IMR-90 (cell line): ENCODE data around the gene SLX4. TPM values are rescaled to one million over a fixed set of nuclear protein-coding genes. Genes with fewer than 3 reads are reported as not detected.

ENCODE experiments used
- ATAC-seq: fragments of 200-7000 bp; cut with Tn5 transposase; 2 replicates; pipeline ENCODE4 v1.9.1; 2020; ENCODE audit warnings: low read depth, mild to moderate bottlenecking, moderate library complexity
- BruUV-seq: library from RNA; stranded (reverse); fragments of 400-500 nt; replicated peaks from 2 replicates; lab custom pipeline; 2021; lab: Mats Ljungman, UMichigan
- CTCF ChIA-PET: fragments of 300-600 bp; formaldehyde crosslinking; extraction: SDS; loops from one replicate; lab custom pipeline; 2021; ENCODE audit warnings: antibody characterized with exemption; lab: Yijun Ruan, JAX
- POLR2A ChIA-PET: fragments of 300-600 bp; sonication (Branson Sonifier 250); formaldehyde crosslinking; loops from one replicate; lab custom pipeline; 2022; ENCODE audit warnings: antibody characterized with exemption; ENCODE audit not compliant: unreplicated experiment; lab: Charles Lee
- DNase-seq: peaks from one replicate; pipeline ENCODE4 v3.0.0; 2013
- H2AFZ ChIP-seq: replicated peaks from 2 replicates; pipeline ENCODE3; 2013; ENCODE audit warnings: low read length, mild to moderate bottlenecking; ENCODE audit not compliant: poor library complexity
- H2AK5ac ChIP-seq: 2 replicates; pipeline ENCODE4 v1.6.1; 2013; ENCODE audit warnings: low read depth, low read length, inconsistent platforms
- H2AK9ac ChIP-seq: replicated peaks from 2 replicates; pipeline ENCODE3; 2013; ENCODE audit warnings: mild to moderate bottlenecking, low read depth, low read length, moderate library complexity; ENCODE audit not compliant: poor library complexity
- H2BK120ac ChIP-seq: 2 replicates; pipeline ENCODE4 v1.6.1; 2013; ENCODE audit warnings: low read depth, low read length, inconsistent platforms
- H2BK15ac ChIP-seq: 3 replicates; pipeline ENCODE4 v1.6.1; 2013; ENCODE audit warnings: low read depth, low read length, inconsistent platforms
- H2BK20ac ChIP-seq: 2 replicates; pipeline ENCODE4 v1.6.1; 2013; ENCODE audit warnings: low read depth, mild to moderate bottlenecking, inconsistent platforms, low read length, moderate library complexity
- H2BK5ac ChIP-seq: 2 replicates; pipeline ENCODE4 v1.6.1; 2013; ENCODE audit warnings: mild to moderate bottlenecking, low read depth, low read length, inconsistent platforms; ENCODE audit not compliant: poor library complexity, severe bottlenecking
- H3K14ac ChIP-seq: replicated peaks from 2 replicates; pipeline ENCODE4 v1.6.1; 2013; ENCODE audit warnings: low read depth, low read length, inconsistent platforms
- H3K18ac ChIP-seq: 2 replicates; pipeline ENCODE4 v1.6.1; 2013; ENCODE audit warnings: low read depth, low read length, control low read depth
- H3K23ac ChIP-seq: 2 replicates; pipeline ENCODE4 v1.6.1; 2013; ENCODE audit warnings: low read depth, low read length, inconsistent platforms
- H3K27ac ChIP-seq: 2 replicates; pipeline ENCODE4 v1.5.1; 2013; ENCODE audit warnings: mild to moderate bottlenecking, control low read depth, low read length; ENCODE audit not compliant: insufficient read depth
- H3K27me3 ChIP-seq: 2 replicates; pipeline ENCODE4 v1.6.1; 2013; ENCODE audit warnings: low read length; ENCODE audit not compliant: control insufficient read depth, insufficient read depth
- H3K36me3 ChIP-seq: 2 replicates; pipeline ENCODE4 v1.6.1; 2013; ENCODE audit warnings: low read length, mixed read lengths; ENCODE audit not compliant: control insufficient read depth, insufficient read depth
- H3K4ac ChIP-seq: 2 replicates; pipeline ENCODE4 v1.6.1; 2013; ENCODE audit warnings: low read depth, low read length, inconsistent platforms
- H3K4me1 ChIP-seq: 2 replicates; pipeline ENCODE4 v1.6.1; 2013; ENCODE audit warnings: low read length, mixed read lengths; ENCODE audit not compliant: control insufficient read depth, insufficient read depth
- H3K4me2 ChIP-seq: 2 replicates; pipeline ENCODE4 v1.6.1; 2013; ENCODE audit warnings: low read depth, mild to moderate bottlenecking, control low read depth, low read length, moderate library complexity
- H3K4me3 ChIP-seq: 2 replicates; pipeline ENCODE4 v1.5.1; 2013; ENCODE audit warnings: low read depth, mild to moderate bottlenecking, control low read depth, low read length, moderate library complexity; ENCODE audit not compliant: insufficient read depth
- H3K56ac ChIP-seq: 2 replicates; pipeline ENCODE4 v1.6.1; 2013; ENCODE audit warnings: low read length, inconsistent platforms; ENCODE audit not compliant: insufficient read depth; ENCODE audit errors: extremely low read depth
- H3K79me1 ChIP-seq, 2 experiments: 2 replicates each; pipeline ENCODE4 v1.6.1; 2013; ENCODE audit warnings: low read length in 2 of 2, inconsistent platforms in 1 of 2, low read depth in 1 of 2
- H3K9ac ChIP-seq: 2 replicates; pipeline ENCODE4 v1.6.1; 2013; ENCODE audit warnings: low read depth, low read length, control low read depth
- H3K9me1 ChIP-seq: 2 replicates; pipeline ENCODE4 v1.6.1; 2013; ENCODE audit warnings: low read length, inconsistent platforms; ENCODE audit not compliant: insufficient read depth
- H3K9me3 ChIP-seq: 2 replicates; pipeline ENCODE4 v1.6.1; 2013; ENCODE audit warnings: low read length; ENCODE audit not compliant: control insufficient read depth, insufficient read depth
- H4K20me1 ChIP-seq: 2 replicates; pipeline ENCODE4 v1.6.1; 2013; ENCODE audit warnings: low read length, inconsistent platforms; ENCODE audit not compliant: insufficient read depth
- H4K5ac ChIP-seq: 2 replicates; pipeline ENCODE4 v1.6.1; 2013; ENCODE audit warnings: mild to moderate bottlenecking, low read depth, low read length, control low read depth
- H4K8ac ChIP-seq, 2 experiments: 2 replicates each; pipeline ENCODE4 v1.6.1; 2013; ENCODE audit warnings: low read depth in 2 of 2, low read length in 2 of 2, control low read depth in 1 of 2, inconsistent platforms in 1 of 2
- H4K91ac ChIP-seq: 2 replicates; pipeline ENCODE4 v1.6.1; 2013; ENCODE audit warnings: low read depth, low read length, inconsistent platforms; ENCODE audit not compliant: insufficient read depth
- BHLHE40 ChIP-seq: fragments of 150-350 bp; IDR thresholded peaks from 2 replicates; pipeline ENCODE4 v1.6.1; 2016; ENCODE audit warnings: mild to moderate bottlenecking, low read depth, low read length
- CEBPB ChIP-seq: IDR thresholded peaks from 2 replicates; pipeline ENCODE4 v1.6.1; 2012; ENCODE audit warnings: low read depth, low read length, improper control_type of control experiment
- CHD1 ChIP-seq: IDR thresholded peaks from 2 replicates; pipeline ENCODE4 v1.6.1; 2012; ENCODE audit warnings: low read depth, low read length, improper control_type of control experiment
- FOS ChIP-seq: fragments of 150-350 bp; IDR thresholded peaks from 2 replicates; pipeline ENCODE4 v1.6.1; 2016; ENCODE audit warnings: low read depth, low read length
- MAFK ChIP-seq: IDR thresholded peaks from 2 replicates; pipeline ENCODE4 v1.6.1; 2012; ENCODE audit warnings: low read depth, low read length, improper control_type of control experiment
- MAZ ChIP-seq: IDR thresholded peaks from 2 replicates; pipeline ENCODE4 v1.6.1; 2012; ENCODE audit warnings: low read depth, mild to moderate bottlenecking, low read length, improper control_type of control experiment, moderate library complexity, borderline replicate concordance
- MXI1 ChIP-seq: IDR thresholded peaks from 2 replicates; pipeline ENCODE4 v1.6.1; 2012; ENCODE audit warnings: low read depth, mild to moderate bottlenecking, low read length, moderate library complexity, borderline replicate concordance
- NFE2L2 ChIP-seq: fragments of 150-350 bp; IDR thresholded peaks from 2 replicates; pipeline ENCODE4 v1.6.1; 2016; ENCODE audit warnings: low read depth, mild to moderate bottlenecking, low read length
- POLR2A ChIP-seq: IDR thresholded peaks from 2 replicates; pipeline ENCODE4 v1.6.1; 2012; ENCODE audit warnings: mild to moderate bottlenecking, low read depth, low read length
- RAD21 ChIP-seq: IDR thresholded peaks from 2 replicates; pipeline ENCODE4 v1.6.1; 2012; ENCODE audit warnings: low read length, improper control_type of control experiment
- RCOR1 ChIP-seq: IDR thresholded peaks from 2 replicates; pipeline ENCODE4 v1.6.1; 2012; ENCODE audit warnings: mild to moderate bottlenecking, low read length, improper control_type of control experiment; ENCODE audit not compliant: insufficient replicate concordance
- RFX5 ChIP-seq: IDR thresholded peaks from 2 replicates; pipeline ENCODE4 v1.8.0; 2012; ENCODE audit warnings: low read depth, mild to moderate bottlenecking, low read length, moderate library complexity
- SMC3 ChIP-seq: fragments of 150-350 bp; IDR thresholded peaks from 2 replicates; pipeline ENCODE4 v1.6.1; 2016; ENCODE audit warnings: low read depth, mild to moderate bottlenecking, antibody characterized with exemption, low read length, moderate library complexity
- WGBS, 2 experiments: methylation state at CpG; one replicate each; pipeline versions ENCODE4 v1.1.5 to v1.1.7; 2013; ENCODE audit warnings: missing lambda C conversion rate in 2 of 2; ENCODE audit not compliant: insufficient read length in 1 of 2; ENCODE audit errors: extremely low coverage in 2 of 2; 5-methylcytosine and 5-hydroxymethylcytosine counted together
- dilution Hi-C: fragments of 300-500 bp; cut with HindIII; formaldehyde crosslinking; loops from one replicate; pipeline ENCODE4 v1.14.3; 2018; ENCODE audit warnings: low sequenced_read_pairs; ENCODE audit not compliant: unreplicated experiment
- in situ Hi-C: fragments of 300-500 bp; cut with MboI; formaldehyde crosslinking; loops from 3 replicates; pipeline ENCODE4 v1.14.3; 2019; ENCODE audit warnings: low sequenced_read_pairs, inconsistent platforms, mixed read lengths
- intact Hi-C: fragments of 100-400 bp; cut with micrococcal nuclease; formaldehyde crosslinking; loops from 2 replicates; pipeline ENCODE4 v1.10.0; 2022
- polyA plus RNA-seq, 3 experiments: library from polyadenylated mRNA; depleted of rRNA; stranded (reverse); fragments of >200 nt; gene quantifications; 2 replicates each; pipeline ENCODE4 v1.2.3, GENCODE V29; 2012; ENCODE audit warnings: low replicate concordance in 1 of 3
- total RNA-seq: library from RNA; depleted of rRNA; stranded (reverse); fragments of >200 nt; gene quantifications from 2 replicates; pipeline ENCODE4 v1.2.3, GENCODE V29; 2012
- TF ChIP-seq, protein P1 (sequence below): fragments of 150-350 bp; IDR thresholded peaks from 2 replicates; pipeline ENCODE4 v1.6.1; 2016; ENCODE audit warnings: low read depth, mild to moderate bottlenecking, low read length, moderate library complexity, borderline replicate concordance
- TF ChIP-seq, protein P2 (sequence below): fragments of 150-350 bp; IDR thresholded peaks from 2 replicates; pipeline ENCODE4 v1.6.1; 2017; ENCODE audit warnings: mild to moderate bottlenecking, antibody characterized with exemption, low read length, low read depth
- TF ChIP-seq, protein P3 (sequence below): conservative IDR thresholded peaks from 2 replicates; pipeline ENCODE4 v1.5.1; 2012; ENCODE audit warnings: mild to moderate bottlenecking, low read depth, low read length, improper control_type of control experiment

SLX4 gene
- total and polyA plus RNA-seq, 2 of the 4 experiments (the other 2 are of a cell fraction): 1.3 to 3.1 TPM

DNA sequence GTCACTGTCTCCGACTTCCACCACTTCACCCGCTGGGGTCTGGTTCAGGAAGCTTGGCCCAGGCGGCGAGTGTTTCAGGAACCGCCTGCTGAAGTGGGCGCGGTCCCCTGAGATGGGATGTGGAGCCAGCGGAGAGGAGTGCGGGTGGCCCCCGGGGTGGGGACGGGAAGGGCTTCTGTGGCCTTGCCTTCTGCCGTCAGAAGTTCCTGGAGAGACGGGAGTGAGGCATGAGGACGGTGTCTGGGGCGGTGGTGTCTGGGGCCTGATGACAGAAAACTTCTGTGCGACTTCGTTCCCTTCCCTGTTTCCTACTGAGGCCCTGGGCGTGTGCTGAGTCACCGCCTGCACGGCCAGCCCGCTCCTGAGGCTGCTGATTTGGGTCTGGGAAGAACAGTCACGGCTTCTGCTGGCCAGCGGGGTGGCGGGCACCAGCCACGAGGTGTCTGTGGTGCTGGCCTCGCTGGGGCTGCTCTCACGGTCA lies 21.9 kb downstream of the SLX4 start:
- ChIA-PET CTCF (no interaction called here), POLR2A (no interaction called here)
- Histone ChIP-seq H3K14ac (no peak overlapping the region), H3K4me2 (no peak overlapping the region), H3K23ac (no peak overlapping the region), H3K4me1 (no peaks in the 10 kb centered on the region), H3K4me3 (no peak overlapping the region), H3K4ac (no peak overlapping the region), H3K56ac (no peak overlapping the region), H2BK20ac (no peak overlapping the region), H3K27ac (no peak overlapping the region), H4K8ac (no peak overlapping the region), H3K36me3 (peaks cover 22% of the 10 kb centered on the region; the same call in 1 of the 2 replicates), H2BK5ac (no peak overlapping the region), H3K27me3 (no peaks in the 10 kb centered on the region), H2BK15ac (no peak overlapping the region), H2BK120ac (no peak overlapping the region), H3K79me1 (no peaks in the 10 kb centered on the region), H3K9ac (no peak overlapping the region), H3K9me3 (no peaks in the 10 kb centered on the region), H3K18ac (no peak overlapping the region), H4K20me1 (no peaks in the 10 kb centered on the region), H4K5ac (no peak overlapping the region), H4K91ac (no peak overlapping the region), H2AK5ac (no peak overlapping the region), H2AK9ac (no peak overlapping the region), H2AFZ (no peak overlapping the region), H3K9me1 (no peaks in the 10 kb centered on the region; the same call in 1 of the 2 replicates)
- dilution Hi-C loops (no loop called here), intact Hi-C loops (no loop called here), in situ Hi-C loops (no loop called here)
- TF ChIP-seq RAD21 (no peak), SMC3 (no peak), MXI1 (no peak), BHLHE40 (no peak), NFE2L2 (no peak), CHD1 (no peak), MAZ (no peak), RFX5 (no peak), FOS (no peak), POLR2A (no peak), CEBPB (no peak), RCOR1 (no peak), MAFK (no peak)
- TF ChIP-seq, protein P1, sequence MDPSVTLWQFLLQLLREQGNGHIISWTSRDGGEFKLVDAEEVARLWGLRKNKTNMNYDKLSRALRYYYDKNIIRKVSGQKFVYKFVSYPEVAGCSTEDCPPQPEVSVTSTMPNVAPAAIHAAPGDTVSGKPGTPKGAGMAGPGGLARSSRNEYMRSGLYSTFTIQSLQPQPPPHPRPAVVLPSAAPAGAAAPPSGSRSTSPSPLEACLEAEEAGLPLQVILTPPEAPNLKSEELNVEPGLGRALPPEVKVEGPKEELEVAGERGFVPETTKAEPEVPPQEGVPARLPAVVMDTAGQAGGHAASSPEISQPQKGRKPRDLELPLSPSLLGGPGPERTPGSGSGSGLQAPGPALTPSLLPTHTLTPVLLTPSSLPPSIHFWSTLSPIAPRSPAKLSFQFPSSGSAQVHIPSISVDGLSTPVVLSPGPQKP: no peak
- TF ChIP-seq, protein P2, sequence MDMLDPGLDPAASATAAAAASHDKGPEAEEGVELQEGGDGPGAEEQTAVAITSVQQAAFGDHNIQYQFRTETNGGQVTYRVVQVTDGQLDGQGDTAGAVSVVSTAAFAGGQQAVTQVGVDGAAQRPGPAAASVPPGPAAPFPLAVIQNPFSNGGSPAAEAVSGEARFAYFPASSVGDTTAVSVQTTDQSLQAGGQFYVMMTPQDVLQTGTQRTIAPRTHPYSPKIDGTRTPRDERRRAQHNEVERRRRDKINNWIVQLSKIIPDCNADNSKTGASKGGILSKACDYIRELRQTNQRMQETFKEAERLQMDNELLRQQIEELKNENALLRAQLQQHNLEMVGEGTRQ: no peak
- TF ChIP-seq, protein P3, sequence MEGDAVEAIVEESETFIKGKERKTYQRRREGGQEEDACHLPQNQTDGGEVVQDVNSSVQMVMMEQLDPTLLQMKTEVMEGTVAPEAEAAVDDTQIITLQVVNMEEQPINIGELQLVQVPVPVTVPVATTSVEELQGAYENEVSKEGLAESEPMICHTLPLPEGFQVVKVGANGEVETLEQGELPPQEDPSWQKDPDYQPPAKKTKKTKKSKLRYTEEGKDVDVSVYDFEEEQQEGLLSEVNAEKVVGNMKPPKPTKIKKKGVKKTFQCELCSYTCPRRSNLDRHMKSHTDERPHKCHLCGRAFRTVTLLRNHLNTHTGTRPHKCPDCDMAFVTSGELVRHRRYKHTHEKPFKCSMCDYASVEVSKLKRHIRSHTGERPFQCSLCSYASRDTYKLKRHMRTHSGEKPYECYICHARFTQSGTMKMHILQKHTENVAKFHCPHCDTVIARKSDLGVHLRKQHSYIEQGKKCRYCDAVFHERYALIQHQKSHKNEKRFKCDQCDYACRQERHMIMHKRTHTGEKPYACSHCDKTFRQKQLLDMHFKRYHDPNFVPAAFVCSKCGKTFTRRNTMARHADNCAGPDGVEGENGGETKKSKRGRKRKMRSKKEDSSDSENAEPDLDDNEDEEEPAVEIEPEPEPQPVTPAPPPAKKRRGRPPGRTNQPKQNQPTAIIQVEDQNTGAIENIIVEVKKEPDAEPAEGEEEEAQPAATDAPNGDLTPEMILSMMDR: no peak
- BruUV-seq: no TSS peak
- ATAC-seq (no peak), DNase-seq (no peak)
- WGBS, 2 experiments: 97% methylated on average over 8 of the region's 27 CpGs; no CpG with 5 or more reads in 1 of the 2 experiments
